OCI-LY1 (cell line): Measurements from ENCODE around the gene RFPL1.

Experiments used
- CTCF ChIP-seq: fragments of 200-600 bp; sonication (generic), shearing (Covaris generic); IDR thresholded peaks from 2 replicates; pipeline ENCODE4 v1.5.1; 2017; ENCODE audit warnings: mild to moderate bottlenecking, antibody characterized with exemption, low read length, moderate library complexity, mixed read lengths
- EZH2 ChIP-seq: fragments of 200-600 bp; sonication (generic), shearing (Covaris generic); IDR thresholded peaks from 2 replicates; pipeline ENCODE4 v1.8.0; 2017; ENCODE audit warnings: borderline replicate concordance, mixed run types, mild to moderate bottlenecking, antibody characterized with exemption, low read length, moderate library complexity, mixed read lengths

- TF ChIP-seq CTCF (no peak), EZH2 (no peak)
Observed at GRCh38 chr22:29391546-29391945, 46.8 kb upstream of the RFPL1 start.
